ENCODE data around the gene MEIS2.

GRCh38 chr15:37142371-37142770, 42.0 kb upstream of the MEIS2 start:
- TF ChIP-seq POLR2A (IDR thresholded peaks at IDR 0.05; ENCODE audit: low read length) = no peak
- TF ChIP-seq GATA1 (IDR thresholded peaks at IDR 0.05; ENCODE audit: low read depth, low read length) = no peak
